PC-3 (cell line): ENCODE data around the gene RAB33B. TPM values are rescaled to one million over a fixed set of nuclear protein-coding genes. Genes with fewer than 3 reads are reported as not detected.
"Not testable (repeated sequence)": the region's sequence is repeated elsewhere in the genome, so short reads cannot be mapped to it uniquely, and the experiment has no call there.

Source experiments
- ATAC-seq: fragments of 200-7000 bp; cut with Tn5 transposase; 2 replicates; pipeline ENCODE4 v1.9.1; 2020; ENCODE audit warnings: mild to moderate bottlenecking, moderate library complexity
- Bru-seq: library from RNA; stranded (reverse); fragments of 400-500 nt; gene quantifications from one replicate; lab custom pipeline; 2021; lab: Mats Ljungman, UMichigan
- BruChase-seq, 2 experiments: library from RNA; stranded (reverse); fragments of 400-500 nt; gene quantifications; one replicate each; lab custom pipeline; 2021; lab: Mats Ljungman, UMichigan
- BruUV-seq: library from RNA; stranded (reverse); fragments of 400-500 nt; replicated peaks from 2 replicates; lab custom pipeline; 2021; lab: Mats Ljungman, UMichigan
- CTCF ChIA-PET: fragments of 300-600 bp; sonication (Branson Sonifier 250); formaldehyde crosslinking; loops from one replicate; lab custom pipeline; 2022; ENCODE audit warnings: antibody characterized with exemption; lab: Charles Lee
- POLR2A ChIA-PET: fragments of 300-600 bp; sonication (Branson Sonifier 250); formaldehyde crosslinking; loops from one replicate; lab custom pipeline; 2022; ENCODE audit warnings: antibody characterized with exemption; ENCODE audit not compliant: unreplicated experiment; lab: Charles Lee
- DNase-seq: peaks from one replicate; pipeline ENCODE4 v3.0.0-alpha.2; 2015
- H2AFZ ChIP-seq: fragments of 300-600 bp; sonication (generic); 2 replicates; pipeline ENCODE4 v1.6.0; 2016; ENCODE audit warnings: antibody characterized with exemption, low read length
- H3F3A ChIP-seq: fragments of 300-600 bp; sonication (generic); one replicate; pipeline ENCODE4 v1.6.0; 2017; ENCODE audit warnings: antibody characterized with exemption, low read length, control low read depth, mild to moderate bottlenecking; ENCODE audit not compliant: unreplicated experiment
- H3K27ac ChIP-seq: fragments of 300-600 bp; sonication (generic); 2 replicates; pipeline ENCODE4 v1.5.1; 2016; ENCODE audit warnings: mild to moderate bottlenecking, low read length
- H3K27me3 ChIP-seq: fragments of 300-600 bp; sonication (generic); 2 replicates; pipeline ENCODE4 v1.6.1; 2016; ENCODE audit warnings: low read length, mixed read lengths
- H3K36me3 ChIP-seq: fragments of 300-600 bp; sonication (generic); 2 replicates; pipeline ENCODE4 v1.6.1; 2016; ENCODE audit warnings: low read depth, mixed run types, low read length, mixed read lengths
- H3K4me1 ChIP-seq: fragments of 300-600 bp; sonication (generic); 2 replicates; pipeline ENCODE4 v1.5.1; 2016; ENCODE audit warnings: low read length; ENCODE audit not compliant: insufficient read depth
- H3K4me2 ChIP-seq: fragments of 300-600 bp; sonication (generic); 2 replicates; pipeline ENCODE4 v1.6.0; 2016; ENCODE audit warnings: low read length
- H3K4me3 ChIP-seq: fragments of 300-600 bp; sonication (generic); 2 replicates; pipeline ENCODE4 v1.5.1; 2016; ENCODE audit warnings: mild to moderate bottlenecking, low read length, mixed read lengths
- H3K79me2 ChIP-seq: fragments of 300-600 bp; sonication (generic); 2 replicates; pipeline ENCODE4 v1.6.1; 2017; ENCODE audit warnings: low read length, mixed read lengths
- H3K9ac ChIP-seq: fragments of 300-600 bp; sonication (generic); 2 replicates; pipeline ENCODE4 v1.6.0; 2016; ENCODE audit warnings: mild to moderate bottlenecking, low read length
- H3K9me2 ChIP-seq: fragments of 300-600 bp; sonication (generic); replicated peaks from 2 replicates; pipeline ENCODE4 v1.6.1; 2016; ENCODE audit warnings: mixed run types, low read length, mixed read lengths
- H3K9me3 ChIP-seq: fragments of 300-600 bp; sonication (generic); 2 replicates; pipeline ENCODE4 v1.6.1; 2016; ENCODE audit warnings: low read length, mixed read lengths
- H4K20me1 ChIP-seq: fragments of 300-600 bp; sonication (generic); 2 replicates; pipeline ENCODE4 v1.6.1; 2016; ENCODE audit warnings: low read length, mixed read lengths
- CTCF ChIP-seq: fragments of 300-600 bp; sonication (generic); conservative IDR thresholded peaks from 2 replicates; pipeline ENCODE4 v1.5.1; 2017; ENCODE audit warnings: antibody characterized with exemption, low read depth, mild to moderate bottlenecking, low read length
- EZH2 ChIP-seq: fragments of 300-600 bp; sonication (generic); IDR thresholded peaks from one replicate; pipeline ENCODE4 v1.6.1; 2017; ENCODE audit warnings: antibody characterized with exemption, mild to moderate bottlenecking, low read length; ENCODE audit not compliant: unreplicated experiment
- EZH2phosphoT487 ChIP-seq: fragments of 300-600 bp; sonication (generic); IDR thresholded peaks from 2 replicates; pipeline ENCODE4 v1.6.1; 2018; ENCODE audit warnings: mild to moderate bottlenecking, antibody characterized with exemption, low read length, borderline replicate concordance
- intact Hi-C: fragments of 100-400 bp; cut with micrococcal nuclease; formaldehyde crosslinking; loops from 2 replicates; pipeline ENCODE4 v1.9.0; 2023
- long read RNA-seq: library from polyadenylated mRNA; unstranded; transcript quantifications from one replicate; pipeline ENCODE4 v2.0.0, GENCODE V29; 2021; ENCODE audit not compliant: unreplicated experiment
- total RNA-seq: library from RNA; depleted of rRNA; stranded (reverse); fragments of >200 nt; gene quantifications from 2 replicates; pipeline ENCODE4 v1.2.3, GENCODE V29; 2014; rRNA removed

The RAB33B gene
- total RNA-seq (3.6 and 4.4 TPM in 2 replicates), Bru-seq, nascent RNA (percentile 56 among the genes with signal in this experiment), BruChase-seq, experiment 1, labeled RNA remaining after a 6-hour chase (percentile 73 among the genes with signal in this experiment), BruChase-seq, experiment 2, labeled RNA remaining after a 2-hour chase (percentile 72 among the genes with signal in this experiment)
- long read RNA-seq, full-length matches to known transcripts = 21 of 21 reads
- long read RNA-seq, partial matches to known transcripts = 0 of 21 reads
- long read RNA-seq, other reads (novel, unspliced or antisense) = 0 of 21 reads

- H3K79me2 ChIP-seq = peaks cover 74% of the 10 kb centered on the region
- ATAC-seq (peak; percentile 4), DNase-seq (peak; percentile 3)
- CTCF ChIA-PET = no interaction called here
- intact Hi-C loops = loop anchor here (5.0 kb wide), 1 partner anchor 103 kb away; the partner anchor contains the start of gene SETD7
- no peaks in the 10 kb centered on the region for H3F3A ChIP-seq
- no peaks in the 10 kb centered on the region for H3K27me3 ChIP-seq
- peak within 1 kb of the TSS; percentile 78 for H3K9ac ChIP-seq
- peak within 1 kb of the TSS; percentile 99 for H3K4me3 ChIP-seq
- no peak for TF ChIP-seq EZH2phosphoT487
- no peak for TF ChIP-seq EZH2
- no peak for TF ChIP-seq CTCF
- no peaks in the 10 kb centered on the region for H3K36me3 ChIP-seq
- H4K20me1 ChIP-seq = 0 out of 2 replicates have a peak, but pooled peaks cover 7% of the 10 kb centered on the region
- TSS peak; percentile 46 for BruUV-seq
- H3K27ac ChIP-seq = peak within 1 kb of the TSS; percentile 90
- H3K9me3 ChIP-seq = no peaks in the 10 kb centered on the region
- H3K9me2 ChIP-seq = no peaks in the 10 kb centered on the region
- peaks cover 42% of the 10 kb centered on the region for H3K4me1 ChIP-seq
- POLR2A ChIA-PET = no interaction called here
- peak within 1 kb of the TSS; percentile 98 for H3K4me2 ChIP-seq
- peak within 1 kb of the TSS; percentile 82 for H2AFZ ChIP-seq
Observed at GRCh38 chr4:139454111-139455045, at the start of gene RAB33B. Gene RAB33B (plus strand): TSS chr4:139454121. CDS start chr4:139454196, 75 bp downstream.

- BruUV-seq = no TSS peak
Observed at GRCh38 chr4:139410312-139410711, 43.6 kb upstream of the RAB33B start.

GRCh38 chr4:139414671-139415210 lies 39.2 kb upstream of the RAB33B start:
- intact Hi-C loops = loop anchor here (10.0 kb wide), 1 partner anchor 80 kb away; no protein-coding TSS in a partner anchor
- H3K79me2 ChIP-seq, POLR2A ChIA-PET, H3F3A ChIP-seq, H3K4me3 ChIP-seq, H3K9me3 ChIP-seq, H3K27ac ChIP-seq, H3K4me2 ChIP-seq, DNase-seq, H3K36me3 ChIP-seq, H3K9me2 ChIP-seq, CTCF ChIA-PET, H3K27me3 ChIP-seq, ATAC-seq, H2AFZ ChIP-seq, BruUV-seq, H3K9ac ChIP-seq, H3K4me1 ChIP-seq, H4K20me1 ChIP-seq: not testable (repeated sequence)

More at GRCh38 chr4:139410312-139410711, 43.6 kb upstream of the RAB33B start:
- H3K79me2 ChIP-seq = no peaks in the 10 kb centered on the region
- no peak overlapping the region for H3K9ac ChIP-seq
- ATAC-seq = no peak
- no peak overlapping the region for H3K4me3 ChIP-seq
- H3K4me2 ChIP-seq = no peak overlapping the region
- H3F3A ChIP-seq = no peaks in the 10 kb centered on the region
- POLR2A ChIA-PET = no interaction called here
- CTCF ChIA-PET = no interaction called here
- intact Hi-C loops = loop anchor here (10.0 kb wide), 1 partner anchor 84 kb away; no protein-coding TSS in a partner anchor
- H3K27ac ChIP-seq = no peak overlapping the region
- no peaks in the 10 kb centered on the region for H3K4me1 ChIP-seq
- H3K9me2 ChIP-seq = no peaks in the 10 kb centered on the region
- H2AFZ ChIP-seq = no peak overlapping the region
- H4K20me1 ChIP-seq = no peaks in the 10 kb centered on the region
- H3K9me3 ChIP-seq = no peaks in the 10 kb centered on the region
- no peak for DNase-seq
- no peaks in the 10 kb centered on the region for H3K36me3 ChIP-seq
- no peaks in the 10 kb centered on the region for H3K27me3 ChIP-seq
- TF ChIP-seq EZH2 (no peak), CTCF (no peak), EZH2phosphoT487 (no peak)
